Measurements from ENCODE around the gene PROSER3. TPM values are rescaled to one million over a fixed set of nuclear protein-coding genes. Genes with fewer than 3 reads are reported as not detected.
A peak's percentile ranks its signal among the peaks of the same experiment; 100 is the strongest.

Gene PROSER3
- total and polyA plus RNA-seq, 2 donors (not counting 1 experiment from before 2014, with no cell fraction given), result 26.0 to 61.0 TPM

- ChIA-PET POLR2A (interaction anchor here (0.6 to 2.3 kb wide), 4 partner anchors 13 to 96 kb away, joined by 3 to 9 read pairs (median 6); partner anchors contain the start of genes COX6B1 and HSPB6), CTCF (interaction anchor here (0.7 to 1.6 kb wide), 4 partner anchors 25 to 51 kb away, joined by 3 to 6 read pairs (median 3); no protein-coding TSS in a partner anchor)
- peak overlapping the region; percentile 98 for H3K27ac Mint-ChIP-seq
- peak overlapping the region; percentile 98 for H3K27ac ChIP-seq (ENCODE audit: low read length in 2 of 2)
- peak overlapping the region; percentile 93 for H3K9ac ChIP-seq (ENCODE audit: low read length)
- peaks cover 0 to 9% of the 10 kb centered on the region in 2 experiments for H3K36me3 ChIP-seq (replicated peaks in 1 of 2; ENCODE audit: control extremely low read depth in 1 of 2, control insufficient read depth in 1 of 2, extremely low read depth in 1 of 2, insufficient read depth in 2 of 2, low read length in 1 of 2)
- ATAC-seq (ENCODE audit: low read depth) (no peak), DNase-seq (no peak)
- H3K4me1 Mint-ChIP-seq, result peaks cover 62% of the 10 kb centered on the region
- no peak for TF ChIP-seq CTCF (IDR thresholded peaks at IDR 0.05)
- intact Hi-C loops (cut with micrococcal nuclease), result loop anchor here (2.0 to 10.0 kb wide), 3 partner anchors 31 to 471 kb away; partner anchors contain the start of genes ARHGAP33, HCST, ZNF146 and ZNF565
- H2AFZ ChIP-seq (ENCODE audit: insufficient read depth, low read depth, low read length, poor library complexity, severe bottlenecking), result no peak overlapping the region
- peak overlapping the region; percentile 87 for H3K4me2 ChIP-seq (replicated peaks; ENCODE audit: low read depth, low read length, poor library complexity, severe bottlenecking)
- peaks cover 15% of the 10 kb centered on the region for H4K20me1 ChIP-seq (ENCODE audit: control insufficient read depth, insufficient read depth, low read length, poor library complexity, severe bottlenecking)
- H3K4me1 ChIP-seq (ENCODE audit: control insufficient read depth in 2 of 2, insufficient read depth in 2 of 2, low read length in 2 of 2), result peaks cover 39 to 68% of the 10 kb centered on the region in 2 donors
- H3K4me3 ChIP-seq (ENCODE audit: control extremely low read depth in 1 of 5, extremely low read depth in 1 of 5, insufficient read depth in 1 of 5, low read depth in 2 of 5, low read length in 4 of 5), result peak overlapping the region; percentile 66 to 93 (median 91)
- no peaks in the 10 kb centered on the region for H3K9me3 Mint-ChIP-seq (ENCODE audit: insufficient read depth)
- H3K9me3 ChIP-seq (ENCODE audit: control extremely low read depth in 1 of 3, control insufficient read depth in 2 of 3, insufficient read depth in 1 of 3, low read length in 2 of 3), result no peaks in the 10 kb centered on the region
- no peaks in the 10 kb centered on the region for H3K27me3 Mint-ChIP-seq
- H3K4me3 Mint-ChIP-seq, result peak overlapping the region; percentile 94
- peaks cover 64% of the 10 kb centered on the region for H3K79me2 ChIP-seq (ENCODE audit: control insufficient read depth, insufficient read depth, low read length)
- no peaks in the 10 kb centered on the region for H3K27me3 ChIP-seq (replicated peaks in 1 of 4; ENCODE audit: control extremely low read depth in 1 of 4, control insufficient read depth in 3 of 4, insufficient read depth in 4 of 4, low read length in 3 of 4)
- 89% methylated on average over 17 of the region's 19 CpGs for WGBS (ENCODE audit: insufficient coverage)
Measured at GRCh38 chr19:35743640-35744429, 14.1 kb upstream of the PROSER3 start.

Measured in B cell (primary cell).